ENCODE data around the gene THAP3. TPM values are rescaled to one million over a fixed set of nuclear protein-coding genes. Genes with fewer than 3 reads are reported as not detected.

Gene THAP3
- total and polyA plus RNA-seq, 2 experiments from 2014 or later: 15.1 to 23.8 TPM

GRCh38 chr1:6588893-6589520, 35.7 kb upstream of the THAP3 start:
- Histone ChIP-seq H3K9me2 (ENCODE audit: insufficient read depth) (no peaks in the 10 kb centered on the region), H3K36me3 (ENCODE audit: insufficient read depth) (no peaks in the 10 kb centered on the region), H4K20me1 (replicated peaks; ENCODE audit: insufficient read depth) (peaks cover 23% of the 10 kb centered on the region; the same call in 1 of the 2 replicates), H2AFZ (no peak overlapping the region), H3K27ac (ENCODE audit: low read depth) (peak overlapping the region; percentile 69), H3K4me1 (ENCODE audit: insufficient read depth) (no peaks in the 10 kb centered on the region), H3K27me3 (ENCODE audit: insufficient read depth) (no peaks in the 10 kb centered on the region), H3K79me2 (replicated peaks; ENCODE audit: insufficient read depth) (0 out of 2 replicates have a peak, but pooled peaks cover 2% of the 10 kb centered on the region), H3F3A (replicated peaks; ENCODE audit: low read depth) (peaks cover 14% of the 10 kb centered on the region; the same call in 1 of the 2 replicates), H3K4me3 (no peak overlapping the region), H3K4me2 (no peak overlapping the region)
- Mint-ChIP-seq H3K27ac (no peak overlapping the region; the same call in 1 of the 2 replicates), H3K27me3 (ENCODE audit: insufficient read depth, low read depth, poor library complexity) (peaks cover 21% of the 10 kb centered on the region), H3K36me3 (ENCODE audit: low read depth) (peaks cover 24% of the 10 kb centered on the region), H3K4me3 (no peak overlapping the region), H3K4me1 (peaks cover 6% of the 10 kb centered on the region; the same call in 1 of the 3 replicates), H3K9me3 (no peaks in the 10 kb centered on the region)
- no peak for DNase-seq (ENCODE audit: low spot score)
- ATAC-seq: no peak
- TF ChIP-seq NANOG (IDR thresholded peaks at IDR 0.05; ENCODE audit: borderline replicate concordance) (no peak), JUNB (IDR thresholded peaks at IDR 0.05; ENCODE audit: unreplicated experiment) (no peak), ZNF331 (CRISPR knock-in tag; IDR thresholded peaks at IDR 0.05; ENCODE audit: low read depth) (no peak), POLR2AphosphoS5 (IDR thresholded peaks at IDR 0.05; ENCODE audit: low read depth) (no peak), EZH2 (IDR thresholded peaks at IDR 0.05; ENCODE audit: low read depth, unreplicated experiment) (no peak), ZNF462 (CRISPR knock-in tag; IDR thresholded peaks at IDR 0.05) (no peak), CTCF (conservative IDR thresholded peaks at IDR 0.05; ENCODE audit: low read depth in 2 of 2) (no peak), EZH2phosphoT487 (IDR thresholded peaks at IDR 0.05; ENCODE audit: unreplicated experiment) (no peak), STAT1 (IDR thresholded peaks at IDR 0.05; ENCODE audit: unreplicated experiment) (no peak), CREB1 (CRISPR knock-in tag; IDR thresholded peaks at IDR 0.05; ENCODE audit: low read depth) (no peak), ZNF114 (CRISPR knock-in tag; IDR thresholded peaks at IDR 0.05) (no peak)
- TF ChIP-seq, protein P1, sequence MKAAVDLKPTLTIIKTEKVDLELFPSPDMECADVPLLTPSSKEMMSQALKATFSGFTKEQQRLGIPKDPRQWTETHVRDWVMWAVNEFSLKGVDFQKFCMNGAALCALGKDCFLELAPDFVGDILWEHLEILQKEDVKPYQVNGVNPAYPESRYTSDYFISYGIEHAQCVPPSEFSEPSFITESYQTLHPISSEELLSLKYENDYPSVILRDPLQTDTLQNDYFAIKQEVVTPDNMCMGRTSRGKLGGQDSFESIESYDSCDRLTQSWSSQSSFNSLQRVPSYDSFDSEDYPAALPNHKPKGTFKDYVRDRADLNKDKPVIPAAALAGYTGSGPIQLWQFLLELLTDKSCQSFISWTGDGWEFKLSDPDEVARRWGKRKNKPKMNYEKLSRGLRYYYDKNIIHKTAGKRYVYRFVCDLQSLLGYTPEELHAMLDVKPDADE (IDR thresholded peaks at IDR 0.05): no peak
- TF ChIP-seq, protein P2, sequence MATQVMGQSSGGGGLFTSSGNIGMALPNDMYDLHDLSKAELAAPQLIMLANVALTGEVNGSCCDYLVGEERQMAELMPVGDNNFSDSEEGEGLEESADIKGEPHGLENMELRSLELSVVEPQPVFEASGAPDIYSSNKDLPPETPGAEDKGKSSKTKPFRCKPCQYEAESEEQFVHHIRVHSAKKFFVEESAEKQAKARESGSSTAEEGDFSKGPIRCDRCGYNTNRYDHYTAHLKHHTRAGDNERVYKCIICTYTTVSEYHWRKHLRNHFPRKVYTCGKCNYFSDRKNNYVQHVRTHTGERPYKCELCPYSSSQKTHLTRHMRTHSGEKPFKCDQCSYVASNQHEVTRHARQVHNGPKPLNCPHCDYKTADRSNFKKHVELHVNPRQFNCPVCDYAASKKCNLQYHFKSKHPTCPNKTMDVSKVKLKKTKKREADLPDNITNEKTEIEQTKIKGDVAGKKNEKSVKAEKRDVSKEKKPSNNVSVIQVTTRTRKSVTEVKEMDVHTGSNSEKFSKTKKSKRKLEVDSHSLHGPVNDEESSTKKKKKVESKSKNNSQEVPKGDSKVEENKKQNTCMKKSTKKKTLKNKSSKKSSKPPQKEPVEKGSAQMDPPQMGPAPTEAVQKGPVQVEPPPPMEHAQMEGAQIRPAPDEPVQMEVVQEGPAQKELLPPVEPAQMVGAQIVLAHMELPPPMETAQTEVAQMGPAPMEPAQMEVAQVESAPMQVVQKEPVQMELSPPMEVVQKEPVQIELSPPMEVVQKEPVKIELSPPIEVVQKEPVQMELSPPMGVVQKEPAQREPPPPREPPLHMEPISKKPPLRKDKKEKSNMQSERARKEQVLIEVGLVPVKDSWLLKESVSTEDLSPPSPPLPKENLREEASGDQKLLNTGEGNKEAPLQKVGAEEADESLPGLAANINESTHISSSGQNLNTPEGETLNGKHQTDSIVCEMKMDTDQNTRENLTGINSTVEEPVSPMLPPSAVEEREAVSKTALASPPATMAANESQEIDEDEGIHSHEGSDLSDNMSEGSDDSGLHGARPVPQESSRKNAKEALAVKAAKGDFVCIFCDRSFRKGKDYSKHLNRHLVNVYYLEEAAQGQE (IDR thresholded peaks at IDR 0.05; ENCODE audit: unreplicated experiment): no peak

Measured in GM23338 (cell line).